Spleen (tissue), 7 donors: ENCODE data around the gene PANK1.
A peak's percentile ranks its signal among the peaks of the same experiment; 100 is the strongest.

Source experiments
- POLR2A ChIP-seq, 3 donors: fragments of 450-650 bp; IDR thresholded peaks; one replicate each; pipeline ENCODE4 v1.5.1; 2017; ENCODE audit warnings: antibody characterized with exemption in 3 of 3, mild to moderate bottlenecking in 1 of 3
- POLR2AphosphoS5 ChIP-seq, 3 donors: sonication (generic); formaldehyde crosslinking; IDR thresholded peaks; one replicate each; pipeline ENCODE4 v1.5.1; 2017; ENCODE audit warnings: antibody characterized with exemption in 3 of 3
- TF ChIP-seq, protein P1 (sequence below), 11 experiments: fragments of 200-600 bp in 7 of 11; fragments of 450-650 bp in 4 of 11; sonication (generic) in 4 of 11; IDR thresholded peaks in 8 of 11; conservative IDR thresholded peaks in 3 of 11; 1 replicate in 7 of 11; 2 replicates in 4 of 11; pipeline versions ENCODE4 v1.4.0 to v1.8.0; 2016 to 2021; ENCODE audit warnings: antibody characterized with exemption in 11 of 11, inconsistent platforms in 4 of 11, mild to moderate bottlenecking in 1 of 11
- donor health status: DM: no; HTN: no; CAD: no; lungs with moderate emphysema.
- donor health status: DM: no; HTN: no; CAD: no.
- donor health status: DM: no; HTN: no; CAD: no.

DNA sequence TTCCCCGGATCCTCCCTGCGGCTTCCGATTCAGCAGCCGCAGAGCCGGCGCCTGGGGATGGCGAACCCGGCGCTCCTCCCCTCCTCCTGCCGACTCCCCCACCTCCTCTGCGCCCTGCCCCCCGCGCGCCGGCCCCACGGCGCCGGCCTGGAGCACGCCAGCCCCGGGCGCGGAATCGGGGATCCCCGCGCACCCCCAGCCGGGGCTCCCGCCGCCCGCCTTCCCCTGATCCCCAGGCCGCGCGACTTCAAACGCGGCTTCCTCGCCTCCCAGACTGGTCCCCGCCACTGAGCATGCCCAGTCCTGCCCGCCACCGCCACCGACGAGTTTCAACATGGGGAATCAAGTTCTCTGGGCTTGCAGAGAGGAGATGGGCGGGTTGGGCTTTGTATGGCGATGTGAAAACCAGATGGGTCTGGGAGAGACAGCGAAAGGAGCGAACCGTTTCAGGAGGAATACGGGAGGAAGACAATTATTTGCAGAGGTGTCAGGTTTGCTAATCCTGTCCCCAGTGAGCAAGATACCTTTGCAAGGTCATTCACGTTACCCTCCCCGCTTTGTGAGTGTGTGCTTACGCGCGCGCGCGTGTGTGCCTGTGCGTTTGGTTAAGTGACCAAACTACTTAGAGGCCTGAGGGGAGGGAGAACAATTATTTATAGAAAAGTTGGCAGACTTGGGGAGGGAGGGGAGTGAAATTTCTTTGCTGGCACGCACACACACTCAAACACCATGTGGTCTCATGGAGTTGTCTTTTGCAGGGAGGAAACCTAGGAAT is at the start of gene PANK1:
- TF ChIP-seq, protein P1, sequence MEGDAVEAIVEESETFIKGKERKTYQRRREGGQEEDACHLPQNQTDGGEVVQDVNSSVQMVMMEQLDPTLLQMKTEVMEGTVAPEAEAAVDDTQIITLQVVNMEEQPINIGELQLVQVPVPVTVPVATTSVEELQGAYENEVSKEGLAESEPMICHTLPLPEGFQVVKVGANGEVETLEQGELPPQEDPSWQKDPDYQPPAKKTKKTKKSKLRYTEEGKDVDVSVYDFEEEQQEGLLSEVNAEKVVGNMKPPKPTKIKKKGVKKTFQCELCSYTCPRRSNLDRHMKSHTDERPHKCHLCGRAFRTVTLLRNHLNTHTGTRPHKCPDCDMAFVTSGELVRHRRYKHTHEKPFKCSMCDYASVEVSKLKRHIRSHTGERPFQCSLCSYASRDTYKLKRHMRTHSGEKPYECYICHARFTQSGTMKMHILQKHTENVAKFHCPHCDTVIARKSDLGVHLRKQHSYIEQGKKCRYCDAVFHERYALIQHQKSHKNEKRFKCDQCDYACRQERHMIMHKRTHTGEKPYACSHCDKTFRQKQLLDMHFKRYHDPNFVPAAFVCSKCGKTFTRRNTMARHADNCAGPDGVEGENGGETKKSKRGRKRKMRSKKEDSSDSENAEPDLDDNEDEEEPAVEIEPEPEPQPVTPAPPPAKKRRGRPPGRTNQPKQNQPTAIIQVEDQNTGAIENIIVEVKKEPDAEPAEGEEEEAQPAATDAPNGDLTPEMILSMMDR (IDR thresholded peaks at IDR 0.05 in 8 of 11, conservative IDR thresholded peaks at IDR 0.05 in 3 of 11): no peak
- TF ChIP-seq POLR2AphosphoS5 (IDR thresholded peaks at IDR 0.05): peak in 2 of 3 donors; percentile 6 to 62
- no peak for TF ChIP-seq POLR2A (IDR thresholded peaks at IDR 0.05)
